Measurements from ENCODE around the gene C9orf50. TPM values are rescaled to one million over a fixed set of nuclear protein-coding genes. Genes with fewer than 3 reads are reported as not detected.

The C9orf50 gene
- total RNA-seq, 1 experiment from 2014 or later, result not detected

GRCh38 chr9:129606161-129607026 lies 14.5 kb downstream of the C9orf50 start:
- intact Hi-C loops (cut with micrococcal nuclease; ENCODE audit: unreplicated experiment), result loop anchor here (2.0 to 5.0 kb wide), 2 partner anchors 38 to 274 kb away; no protein-coding TSS in a partner anchor
- Histone ChIP-seq H3K4me1 (peaks cover 19% of the 10 kb centered on the region), H3K36me3 (ENCODE audit: control insufficient read depth, insufficient read depth, low read length) (no peaks in the 10 kb centered on the region), H3K4me3 (ENCODE audit: low read depth, low read length) (no peak overlapping the region), H3K9me3 (no peaks in the 10 kb centered on the region), H3K27me3 (replicated peaks; ENCODE audit: control insufficient read depth, insufficient read depth, low read length) (no peaks in the 10 kb centered on the region)
- POLR2A ChIA-PET, result interaction anchor here (1.5 kb wide), 1 partner anchor 428 kb away, joined by 3 read pairs; the partner anchor contains the start of gene IER5L
- BruUV-seq (replicated peaks), result no TSS peak
- peak overlapping the region; percentile 83 for H3K27ac Mint-ChIP-seq (ENCODE audit: unreplicated experiment)
- no peak for DNase-seq
- peaks cover 9% of the 10 kb centered on the region for H3K4me1 Mint-ChIP-seq (ENCODE audit: low read depth, unreplicated experiment)
- H3K4me3 Mint-ChIP-seq (ENCODE audit: unreplicated experiment), result no peak overlapping the region
- CTCF ChIA-PET, result interaction anchor here (0.9 kb wide), 1 partner anchor 464 kb away, joined by 3 read pairs; no protein-coding TSS in a partner anchor
- no peaks in the 10 kb centered on the region for H3K27me3 Mint-ChIP-seq (ENCODE audit: insufficient read depth, unreplicated experiment)
- H3K36me3 Mint-ChIP-seq (ENCODE audit: insufficient read depth, unreplicated experiment), result peaks cover 5% of the 10 kb centered on the region
- TF ChIP-seq CTCF (IDR thresholded peaks at IDR 0.05; ENCODE audit: insufficient read depth in 1 of 2, low read depth in 1 of 2, low read length in 1 of 2, severe bottlenecking in 1 of 2, unreplicated experiment in 1 of 2), result no peak
- no peaks in the 10 kb centered on the region for H3K9me3 Mint-ChIP-seq (ENCODE audit: unreplicated experiment)

GRCh38 chr9:129604766-129605163 lies 16.1 kb downstream of the C9orf50 start:
- H3K36me3 Mint-ChIP-seq (ENCODE audit: insufficient read depth, unreplicated experiment), result peaks cover 5% of the 10 kb centered on the region
- intact Hi-C loops (cut with micrococcal nuclease; ENCODE audit: unreplicated experiment), result loop anchor here (5.0 kb wide), 1 partner anchor 272 kb away; no protein-coding TSS in a partner anchor
- no peak for TF ChIP-seq CTCF (IDR thresholded peaks at IDR 0.05; ENCODE audit: insufficient read depth in 1 of 2, low read depth in 1 of 2, low read length in 1 of 2, severe bottlenecking in 1 of 2, unreplicated experiment in 1 of 2)
- Histone ChIP-seq H3K4me3 (ENCODE audit: low read depth, low read length) (no peak overlapping the region), H3K27me3 (replicated peaks; ENCODE audit: control insufficient read depth, insufficient read depth, low read length) (no peaks in the 10 kb centered on the region), H3K4me1 (peaks cover 17% of the 10 kb centered on the region), H3K9me3 (no peaks in the 10 kb centered on the region), H3K36me3 (ENCODE audit: control insufficient read depth, insufficient read depth, low read length) (no peaks in the 10 kb centered on the region)
- CTCF ChIA-PET, result interaction anchor here (0.6 kb wide), 1 partner anchor 149 kb away, joined by 3 read pairs; no protein-coding TSS in a partner anchor
- H3K27ac Mint-ChIP-seq (ENCODE audit: unreplicated experiment), result no peak overlapping the region
- no peak overlapping the region for H3K4me3 Mint-ChIP-seq (ENCODE audit: unreplicated experiment)
- POLR2A ChIA-PET, result no interaction called here
- no peaks in the 10 kb centered on the region for H3K27me3 Mint-ChIP-seq (ENCODE audit: insufficient read depth, unreplicated experiment)
- no peaks in the 10 kb centered on the region for H3K9me3 Mint-ChIP-seq (ENCODE audit: unreplicated experiment)
- no TSS peak for BruUV-seq (replicated peaks)
- peaks cover 9% of the 10 kb centered on the region for H3K4me1 Mint-ChIP-seq (ENCODE audit: low read depth, unreplicated experiment)
- peak in 1 of 2 experiments; percentile 39 for DNase-seq

- Mint-ChIP-seq H3K27ac (ENCODE audit: unreplicated experiment) (no peak overlapping the region), H3K9me3 (ENCODE audit: unreplicated experiment) (no peaks in the 10 kb centered on the region), H3K27me3 (ENCODE audit: insufficient read depth, unreplicated experiment) (no peaks in the 10 kb centered on the region), H3K36me3 (ENCODE audit: insufficient read depth, unreplicated experiment) (peaks cover 5% of the 10 kb centered on the region), H3K4me1 (ENCODE audit: low read depth, unreplicated experiment) (peaks cover 9% of the 10 kb centered on the region), H3K4me3 (ENCODE audit: unreplicated experiment) (no peak overlapping the region)
- BruUV-seq (replicated peaks), result no TSS peak
- intact Hi-C loops (cut with micrococcal nuclease; ENCODE audit: unreplicated experiment), result no loop called here
- no peak for DNase-seq
- Histone ChIP-seq H3K4me1 (peaks cover 18% of the 10 kb centered on the region), H3K27me3 (replicated peaks; ENCODE audit: control insufficient read depth, insufficient read depth, low read length) (no peaks in the 10 kb centered on the region), H3K4me3 (ENCODE audit: low read depth, low read length) (no peak overlapping the region), H3K9me3 (no peaks in the 10 kb centered on the region), H3K36me3 (ENCODE audit: control insufficient read depth, insufficient read depth, low read length) (no peaks in the 10 kb centered on the region)
- CTCF ChIA-PET, result no interaction called here
- no peak for TF ChIP-seq CTCF (IDR thresholded peaks at IDR 0.05; ENCODE audit: insufficient read depth in 1 of 2, low read depth in 1 of 2, low read length in 1 of 2, severe bottlenecking in 1 of 2, unreplicated experiment in 1 of 2)
- POLR2A ChIA-PET, result interaction anchor here (0.6 kb wide), 1 partner anchor 18 kb away, joined by 3 read pairs; no protein-coding TSS in a partner anchor
Measured at GRCh38 chr9:129604056-129604765, 16.7 kb downstream of the C9orf50 start.
